LNCAP (cell line): Measurements from ENCODE around the gene CBX7.

ENCODE experiments used
- TF ChIP-seq, protein P1 (sequence below): fragments of 450-650 bp; IDR thresholded peaks from 2 replicates; pipeline ENCODE4 v1.5.1; 2017; ENCODE audit warnings: mild to moderate bottlenecking

CBX7 gene

DNA sequence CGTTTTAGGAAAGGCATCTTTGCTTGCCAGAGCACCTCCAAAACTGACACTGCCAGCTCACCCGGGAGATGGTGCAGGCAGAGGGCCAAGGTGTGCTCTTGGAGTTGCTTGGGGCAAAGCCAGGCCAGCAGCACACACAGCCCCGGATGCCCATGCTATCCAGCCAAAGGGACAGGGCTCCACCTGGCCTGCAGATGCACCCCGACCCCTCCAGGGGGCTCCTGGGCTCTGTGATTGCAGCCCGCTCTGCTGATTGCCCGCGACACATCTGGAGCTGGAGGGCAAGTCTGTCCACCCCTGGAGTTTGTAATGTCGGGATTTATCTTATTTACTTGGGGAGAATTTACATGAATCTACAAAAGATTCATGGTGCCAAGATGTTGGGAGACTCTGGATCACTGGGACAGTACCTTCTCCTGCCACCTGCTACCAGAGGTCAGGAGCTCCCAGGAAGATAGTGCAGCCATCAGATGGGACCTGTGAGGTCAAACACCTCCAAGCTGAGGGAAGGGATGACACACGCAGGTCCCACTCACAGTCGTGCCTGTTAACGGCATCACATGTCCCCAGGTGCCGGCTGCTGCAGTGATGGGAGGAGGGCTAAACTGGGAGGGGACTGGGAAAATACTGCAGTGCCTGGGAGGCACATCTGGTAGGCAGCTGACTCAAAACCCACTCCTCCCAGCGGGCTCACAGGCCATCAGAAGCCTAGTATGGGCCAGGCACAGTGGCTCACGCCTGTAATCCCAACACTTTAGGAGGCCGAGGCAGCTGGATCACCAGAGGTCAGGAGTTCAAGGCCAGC is 17.2 kb downstream of the CBX7 start:
- TF ChIP-seq, protein P1, sequence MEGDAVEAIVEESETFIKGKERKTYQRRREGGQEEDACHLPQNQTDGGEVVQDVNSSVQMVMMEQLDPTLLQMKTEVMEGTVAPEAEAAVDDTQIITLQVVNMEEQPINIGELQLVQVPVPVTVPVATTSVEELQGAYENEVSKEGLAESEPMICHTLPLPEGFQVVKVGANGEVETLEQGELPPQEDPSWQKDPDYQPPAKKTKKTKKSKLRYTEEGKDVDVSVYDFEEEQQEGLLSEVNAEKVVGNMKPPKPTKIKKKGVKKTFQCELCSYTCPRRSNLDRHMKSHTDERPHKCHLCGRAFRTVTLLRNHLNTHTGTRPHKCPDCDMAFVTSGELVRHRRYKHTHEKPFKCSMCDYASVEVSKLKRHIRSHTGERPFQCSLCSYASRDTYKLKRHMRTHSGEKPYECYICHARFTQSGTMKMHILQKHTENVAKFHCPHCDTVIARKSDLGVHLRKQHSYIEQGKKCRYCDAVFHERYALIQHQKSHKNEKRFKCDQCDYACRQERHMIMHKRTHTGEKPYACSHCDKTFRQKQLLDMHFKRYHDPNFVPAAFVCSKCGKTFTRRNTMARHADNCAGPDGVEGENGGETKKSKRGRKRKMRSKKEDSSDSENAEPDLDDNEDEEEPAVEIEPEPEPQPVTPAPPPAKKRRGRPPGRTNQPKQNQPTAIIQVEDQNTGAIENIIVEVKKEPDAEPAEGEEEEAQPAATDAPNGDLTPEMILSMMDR, result peak; percentile 74

DNA sequence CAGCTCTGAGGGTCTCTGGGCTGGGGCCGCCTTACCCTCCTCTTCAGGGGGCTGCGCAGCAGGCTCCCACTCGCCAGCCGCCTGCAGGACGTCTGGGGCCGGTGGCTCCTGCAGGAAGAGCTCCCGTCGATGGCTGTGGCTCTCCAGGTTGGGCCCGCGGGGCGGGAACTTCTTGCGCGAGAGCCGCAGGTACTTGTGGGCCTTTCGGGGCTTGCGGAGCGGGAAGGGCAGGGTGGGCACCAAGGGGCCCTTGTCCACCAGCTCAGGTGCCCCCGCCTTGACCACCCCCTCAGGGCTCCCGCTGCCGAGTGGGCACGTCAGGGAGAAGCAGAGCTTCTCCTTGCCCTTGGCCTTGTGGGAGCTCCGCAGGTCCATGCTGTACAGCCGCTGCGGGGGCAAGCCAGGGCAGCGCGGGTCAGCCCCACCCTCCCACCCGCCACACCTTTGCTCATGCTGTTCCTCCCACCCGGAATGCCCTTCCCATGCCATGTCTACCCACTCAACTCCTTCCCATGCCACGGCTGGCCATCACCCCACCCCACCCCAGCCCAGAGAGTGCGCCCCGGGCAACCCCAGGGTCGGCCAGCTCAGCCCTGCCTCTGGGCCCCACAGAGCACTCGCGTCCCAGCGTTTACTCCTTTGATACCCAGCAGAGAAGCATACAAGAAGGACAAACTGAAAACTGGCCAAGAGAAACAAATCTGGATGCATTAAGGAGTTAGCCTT is 18.0 kb downstream of the CBX7 start:
- TF ChIP-seq, protein P1, result no peak

DNA sequence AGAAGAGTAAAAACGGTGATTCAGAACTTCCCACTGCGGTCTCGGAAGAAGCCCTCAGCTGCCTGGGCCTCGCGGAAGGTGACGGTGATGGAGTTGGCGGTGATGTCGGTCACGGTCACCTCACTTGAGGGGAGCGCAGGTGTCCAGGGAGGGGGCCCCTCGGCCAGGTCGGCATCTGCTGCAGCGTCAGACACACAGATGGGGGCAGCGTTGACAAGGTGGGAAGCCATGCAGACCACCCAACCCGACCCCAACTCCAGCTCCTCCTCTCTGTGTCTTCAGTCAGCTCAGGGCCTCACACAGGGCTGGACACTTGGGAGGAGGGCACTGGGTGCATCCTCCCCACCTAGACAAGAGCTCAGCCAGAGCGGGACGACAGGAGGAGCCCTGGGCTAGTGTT is 18.6 kb downstream of the CBX7 start:
- TF ChIP-seq, protein P1, result no peak

DNA sequence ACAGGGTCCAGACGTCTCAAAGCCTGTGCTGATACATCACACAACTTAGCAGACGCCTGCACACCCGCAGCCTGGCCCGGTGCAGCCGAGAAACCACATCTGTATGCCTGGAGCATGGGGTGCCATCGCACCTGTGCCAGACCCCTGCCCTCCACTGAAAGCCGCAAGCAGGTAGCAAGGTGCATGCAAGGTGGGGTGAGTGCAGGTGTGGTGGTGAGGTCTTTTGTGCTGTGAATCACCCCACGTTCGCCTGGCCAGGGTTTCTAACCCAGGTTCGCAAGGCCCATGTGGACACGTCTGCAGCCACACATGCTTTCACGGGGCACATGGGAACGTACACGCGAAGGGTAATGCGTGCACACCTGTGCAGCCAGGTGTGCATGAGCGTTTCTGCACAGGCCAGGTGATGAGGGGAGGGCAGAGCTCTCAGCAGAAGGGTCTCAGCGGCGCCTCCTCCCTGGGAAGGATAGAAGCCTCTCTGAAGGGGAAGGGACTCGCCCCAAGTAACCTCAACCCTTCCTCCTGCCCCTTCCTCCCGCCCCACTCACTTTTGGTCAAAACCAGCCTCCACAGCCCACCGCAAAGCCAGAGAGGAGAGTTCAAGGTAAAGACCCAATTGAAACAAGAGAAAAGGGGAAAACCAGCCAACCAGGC is 19.5 kb downstream of the CBX7 start:
- TF ChIP-seq, protein P1, result no peak

DNA sequence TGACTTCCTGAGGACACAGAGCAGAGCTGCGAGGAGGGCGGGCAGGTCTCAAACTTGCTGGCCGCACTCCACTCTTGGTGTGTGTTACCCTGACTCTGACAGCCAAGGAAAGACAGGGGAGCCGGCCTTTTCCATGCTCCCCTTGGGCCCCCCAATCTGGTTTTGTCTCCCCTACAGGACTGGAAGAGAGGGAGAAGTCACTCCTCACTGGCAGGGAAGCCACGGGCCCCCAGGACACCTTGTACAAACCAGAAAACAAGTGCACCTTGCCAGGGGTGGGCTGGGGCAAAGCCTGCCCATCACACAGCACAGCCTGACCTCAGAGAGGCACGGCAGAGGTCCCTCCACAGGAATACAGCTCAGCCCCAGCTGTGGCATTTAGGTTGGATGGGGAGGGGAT is 20.2 kb downstream of the CBX7 start:
- TF ChIP-seq, protein P1, result no peak

DNA sequence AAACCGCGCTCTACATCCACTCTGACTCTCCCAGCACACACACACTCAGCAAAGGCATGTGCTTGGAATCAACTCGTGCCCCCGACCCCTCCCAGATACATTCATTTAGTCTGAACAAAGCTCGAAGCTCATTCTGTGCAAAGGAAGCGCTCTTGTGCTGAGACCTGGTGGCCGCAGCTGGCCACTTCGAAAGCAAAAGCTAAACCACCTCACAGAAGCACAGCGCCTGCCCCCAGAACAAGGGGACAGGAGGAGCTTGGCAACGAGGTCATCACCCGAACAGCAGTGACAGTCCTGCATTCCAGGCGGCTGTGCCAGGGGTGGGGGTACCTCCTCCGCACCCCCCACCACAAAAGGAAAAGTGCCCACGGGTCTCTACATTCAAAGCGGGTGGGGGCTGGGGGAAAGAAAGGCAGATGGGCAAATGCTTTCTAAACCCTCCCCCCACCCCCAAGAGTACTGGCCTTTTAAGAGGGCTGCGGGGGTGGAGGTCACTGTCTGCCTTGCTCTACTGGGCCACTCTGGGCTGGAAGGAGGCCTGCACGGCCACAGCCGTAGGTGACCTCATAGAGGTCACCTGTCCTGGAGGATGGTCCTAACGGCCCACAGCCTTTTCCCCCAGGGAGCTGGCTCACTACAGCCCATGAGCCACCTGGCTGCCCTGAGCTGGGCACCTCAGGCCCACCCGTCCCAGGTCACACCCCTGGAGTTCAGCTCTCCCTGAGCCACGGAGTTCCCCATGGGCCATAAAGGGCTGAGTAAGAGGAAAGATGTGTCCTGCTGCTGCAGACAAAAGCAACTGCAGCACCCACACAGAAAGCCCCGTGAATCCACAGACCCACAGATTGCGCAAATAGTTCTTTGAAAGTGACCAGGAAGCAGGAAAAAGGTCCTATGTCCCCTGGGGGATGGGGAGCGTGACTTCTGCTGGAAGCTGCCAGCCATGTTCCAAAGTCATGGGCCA is 21.3 kb downstream of the CBX7 start:
- TF ChIP-seq, protein P1, result no peak
